Lower lobe of right lung (tissue), 2 donors: ENCODE data around the gene HOXB9. TPM values are rescaled to one million over a fixed set of nuclear protein-coding genes. Genes with fewer than 3 reads are reported as not detected.

Source experiments
- ATAC-seq, 2 donors: fragments of 200-7000 bp; cut with Tn5 transposase; one replicate each; pipeline ENCODE4 v1.9.1; 2020 to 2022; ENCODE audit warnings: mild to moderate bottlenecking in 2 of 2, moderate library complexity in 2 of 2
- DNase-seq: peaks from one replicate; pipeline ENCODE4 v3.0.0-alpha.2; 2020
- H3K27ac ChIP-seq: fragments of 200-600 bp; one replicate; pipeline ENCODE4 v1.8.0; 2022
- H3K27me3 ChIP-seq: fragments of 200-600 bp; one replicate; pipeline ENCODE4 v1.8.0; 2022; ENCODE audit warnings: low read depth
- H3K36me3 ChIP-seq: fragments of 200-600 bp; one replicate; pipeline ENCODE4 v1.8.0; 2022; ENCODE audit warnings: mild to moderate bottlenecking
- H3K4me1 ChIP-seq: fragments of 200-600 bp; one replicate; pipeline ENCODE4 v1.8.0; 2022
- H3K4me3 ChIP-seq: fragments of 200-600 bp; one replicate; pipeline ENCODE4 v1.8.0; 2022; ENCODE audit warnings: mild to moderate bottlenecking
- H3K9me3 ChIP-seq: fragments of 200-600 bp; one replicate; pipeline ENCODE4 v1.8.0; 2022
- CTCF ChIP-seq: fragments of 200-600 bp; IDR thresholded peaks from one replicate; pipeline ENCODE4 v1.8.0; 2022; ENCODE audit warnings: antibody characterized with exemption, mild to moderate bottlenecking
- intact Hi-C: fragments of 100-400 bp; cut with DNase I; formaldehyde crosslinking; loops from one replicate; pipeline ENCODE4 v1.11.0; 2022
- total RNA-seq: library from RNA; stranded (reverse); fragmentation: NEBNext Ultra II Directional; extraction: Animal tissue kit (Norgen Biotek cat#: 25700); gene quantifications from one replicate; pipeline ENCODE4 v1.2.1, GENCODE V29; 2021
- donor health status: DM: no; HTN: yes; CAD: no; lungs with severe emphysema.

Gene HOXB9
- total RNA-seq, 1 donor from 2014 or later, result not detected

GRCh38 chr17:48586355-48587258 lies 39.6 kb downstream of the HOXB9 start:
- intact Hi-C loops, result no loop called here
- Histone ChIP-seq H3K36me3 (no peaks in the 10 kb centered on the region), H3K27me3 (peaks cover 79% of the 10 kb centered on the region), H3K9me3 (no peaks in the 10 kb centered on the region), H3K4me3 (peak overlapping the region; percentile 63), H3K27ac (peak overlapping the region; percentile 81), H3K4me1 (peaks cover 40% of the 10 kb centered on the region)
- DNase-seq (no peak), ATAC-seq (no peak)
- TF ChIP-seq CTCF, result no peak

GRCh38 chr17:48584223-48584741 lies 41.9 kb downstream of the HOXB9 start:
- DNase-seq (no peak), ATAC-seq (no peak)
- peaks cover 43% of the 10 kb centered on the region for H3K4me1 ChIP-seq
- peaks cover 88% of the 10 kb centered on the region for H3K27me3 ChIP-seq
- intact Hi-C loops, result no loop called here
- no peaks in the 10 kb centered on the region for H3K9me3 ChIP-seq
- no peak overlapping the region for H3K27ac ChIP-seq
- no peak for TF ChIP-seq CTCF
- peak overlapping the region; percentile 63 for H3K4me3 ChIP-seq
- H3K36me3 ChIP-seq, result no peaks in the 10 kb centered on the region

GRCh38 chr17:48583708-48584222 lies 42.4 kb downstream of the HOXB9 start:
- ATAC-seq, result no peak
- no peak overlapping the region for H3K27ac ChIP-seq
- no peaks in the 10 kb centered on the region for H3K9me3 ChIP-seq
- H3K27me3 ChIP-seq, result peaks cover 90% of the 10 kb centered on the region
- DNase-seq, result no peak
- TF ChIP-seq CTCF, result no peak
- H3K4me3 ChIP-seq, result no peak overlapping the region
- peaks cover 48% of the 10 kb centered on the region for H3K4me1 ChIP-seq
- H3K36me3 ChIP-seq, result no peaks in the 10 kb centered on the region
- intact Hi-C loops, result no loop called here

GRCh38 chr17:48582750-48583069 lies 43.4 kb downstream of the HOXB9 start:
- ATAC-seq (no peak), DNase-seq (no peak)
- H3K36me3 ChIP-seq, result no peaks in the 10 kb centered on the region
- intact Hi-C loops, result no loop called here
- peaks cover 49% of the 10 kb centered on the region for H3K4me1 ChIP-seq
- peaks cover 88% of the 10 kb centered on the region for H3K27me3 ChIP-seq
- H3K4me3 ChIP-seq, result peak overlapping the region; percentile 62
- H3K27ac ChIP-seq, result peak overlapping the region; percentile 92
- H3K9me3 ChIP-seq, result no peaks in the 10 kb centered on the region
- TF ChIP-seq CTCF, result no peak

- no peak for DNase-seq
- H3K27me3 ChIP-seq, result peaks cover 88% of the 10 kb centered on the region
- intact Hi-C loops, result no loop called here
Measured at GRCh38 chr17:48579760-48580554, 46.2 kb downstream of the HOXB9 start.

More at GRCh38 chr17:48579760-48580554, 46.2 kb downstream of the HOXB9 start:
- no peak for TF ChIP-seq CTCF
- Histone ChIP-seq H3K4me3 (peak overlapping the region; percentile 62), H3K4me1 (peaks cover 38% of the 10 kb centered on the region), H3K9me3 (no peaks in the 10 kb centered on the region), H3K36me3 (no peaks in the 10 kb centered on the region), H3K27ac (peak overlapping the region; percentile 92)
- no peak for ATAC-seq
